Measurements from ENCODE around the gene SEC14L1. TPM values are rescaled to one million over a fixed set of nuclear protein-coding genes. Genes with fewer than 3 reads are reported as not detected.

Gene SEC14L1
- total and polyA plus RNA-seq, 2 donors from 2014 or later: 49.2 to 157 TPM

GRCh38 chr17:77118251-77118928 is 22.4 kb upstream of the SEC14L1 start:
- Histone ChIP-seq H3K4me1 (ENCODE audit: control insufficient read depth in 2 of 3, insufficient read depth in 2 of 3, low read depth in 1 of 3, low read length in 3 of 3) (peaks cover 0 to 29% (median 28%) of the 10 kb centered on the region in 3 donors), H3K4me3 (ENCODE audit: low read length in 3 of 3) (no peak overlapping the region), H3K27me3 (ENCODE audit: control insufficient read depth, insufficient read depth, low read length) (no peaks in the 10 kb centered on the region), H3K36me3 (ENCODE audit: control insufficient read depth in 2 of 3, insufficient read depth in 3 of 3, low read length in 3 of 3) (no peaks in the 10 kb centered on the region), H3K9me3 (ENCODE audit: control insufficient read depth in 2 of 3, insufficient read depth in 1 of 3, low read length in 3 of 3) (no peaks in the 10 kb centered on the region), H3K9ac (ENCODE audit: low read length in 3 of 3) (peak overlapping the region in 1 of 3 donors; percentile 30), H3K27ac (ENCODE audit: low read depth in 2 of 2, low read length in 2 of 2) (peak overlapping the region; percentile 72 to 77)
- no peak for TF ChIP-seq CTCF (IDR thresholded peaks at IDR 0.05; ENCODE audit: borderline replicate concordance, extremely low read depth, insufficient read depth)
- DNase-seq (peak in 2 of 5 donors; percentile 30 to 43), FAIRE-seq (no peak)
- intact Hi-C loops (cut with DNase I): no loop called here

DNA sequence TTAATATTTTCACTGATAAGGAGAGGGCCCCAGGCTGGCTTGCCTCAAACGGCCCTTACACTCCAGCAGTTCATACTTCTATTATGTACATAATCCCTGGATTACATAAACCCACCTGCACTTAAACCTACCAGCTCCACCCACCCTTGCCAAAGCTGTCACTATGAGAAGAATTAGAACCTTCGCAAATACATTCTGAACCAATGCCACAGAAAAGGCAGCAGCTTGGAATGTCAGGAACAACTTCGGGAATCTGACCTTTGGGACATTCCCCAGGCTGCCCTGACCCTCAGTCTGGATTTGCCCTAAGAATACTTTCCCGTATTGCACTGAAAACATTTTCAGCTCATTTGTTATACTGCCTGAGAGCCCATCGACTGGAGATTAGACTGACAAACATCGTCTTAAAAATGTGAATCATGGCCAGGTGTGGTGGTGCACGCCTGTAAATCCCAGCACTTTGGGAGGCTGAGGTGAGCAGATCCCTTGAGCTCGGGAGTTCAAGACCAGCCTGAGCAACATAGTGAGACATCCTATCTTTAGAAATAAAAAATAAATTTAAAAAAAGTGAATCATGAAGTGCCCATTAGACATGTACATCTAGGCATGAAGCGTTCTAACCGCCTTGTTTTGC is 21.0 kb upstream of the SEC14L1 start:
- intact Hi-C loops (cut with DNase I): no loop called here
- Histone ChIP-seq H3K9me3 (ENCODE audit: control insufficient read depth in 2 of 3, insufficient read depth in 1 of 3, low read length in 3 of 3) (no peaks in the 10 kb centered on the region), H3K27me3 (ENCODE audit: control insufficient read depth, insufficient read depth, low read length) (no peaks in the 10 kb centered on the region), H3K4me3 (ENCODE audit: low read length in 3 of 3) (no peak overlapping the region), H3K9ac (ENCODE audit: low read length in 3 of 3) (no peak overlapping the region), H3K36me3 (ENCODE audit: control insufficient read depth in 2 of 3, insufficient read depth in 3 of 3, low read length in 3 of 3) (no peaks in the 10 kb centered on the region), H3K4me1 (ENCODE audit: control insufficient read depth in 2 of 3, insufficient read depth in 2 of 3, low read depth in 1 of 3, low read length in 3 of 3) (peaks cover 4 to 29% (median 26%) of the 10 kb centered on the region in 3 donors), H3K27ac (ENCODE audit: low read depth in 2 of 2, low read length in 2 of 2) (peak overlapping the region; percentile 53 to 72)
- TF ChIP-seq CTCF (IDR thresholded peaks at IDR 0.05; ENCODE audit: borderline replicate concordance, extremely low read depth, insufficient read depth): no peak
- DNase-seq (peak in 1 of 5 donors; percentile 22), FAIRE-seq (no peak)

DNA sequence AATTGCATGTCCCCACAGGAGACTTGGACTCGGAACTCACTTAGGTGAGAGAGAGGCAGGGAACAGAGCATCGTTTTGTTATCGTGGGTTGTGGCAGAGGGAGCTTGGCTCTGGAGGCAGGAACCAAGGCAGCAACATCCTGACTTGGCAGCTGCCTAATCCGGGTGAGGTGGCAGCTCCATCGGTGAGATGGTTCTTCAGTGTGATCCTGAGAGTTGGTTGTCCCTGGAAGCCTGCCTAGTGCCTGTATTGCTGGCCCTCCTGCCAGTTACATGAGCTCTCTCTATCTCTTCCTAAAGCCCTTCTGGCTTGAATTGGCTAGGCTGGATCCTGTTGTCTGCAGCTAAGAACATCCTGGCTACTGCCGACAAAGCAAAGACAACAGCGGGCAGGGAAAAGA is 19.9 kb upstream of the SEC14L1 start:
- peaks cover 4 to 29% (median 24%) of the 10 kb centered on the region in 3 donors for H3K4me1 ChIP-seq (ENCODE audit: control insufficient read depth in 2 of 3, insufficient read depth in 2 of 3, low read depth in 1 of 3, low read length in 3 of 3)
- no peak for TF ChIP-seq CTCF (IDR thresholded peaks at IDR 0.05; ENCODE audit: borderline replicate concordance, extremely low read depth, insufficient read depth)
- H3K36me3 ChIP-seq (ENCODE audit: control insufficient read depth in 2 of 3, insufficient read depth in 3 of 3, low read length in 3 of 3): no peaks in the 10 kb centered on the region
- H3K9me3 ChIP-seq (ENCODE audit: control insufficient read depth in 2 of 3, insufficient read depth in 1 of 3, low read length in 3 of 3): no peaks in the 10 kb centered on the region
- H3K27ac ChIP-seq (ENCODE audit: low read depth in 2 of 2, low read length in 2 of 2): peak overlapping the region; percentile 29 to 60
- FAIRE-seq: no peak
- H3K4me3 ChIP-seq (ENCODE audit: low read length in 3 of 3): no peak overlapping the region
- no peak overlapping the region for H3K9ac ChIP-seq (ENCODE audit: low read length in 3 of 3)
- intact Hi-C loops (cut with DNase I): no loop called here
- H3K27me3 ChIP-seq (ENCODE audit: control insufficient read depth, insufficient read depth, low read length): no peaks in the 10 kb centered on the region
- DNase-seq: no peak

All from kidney (tissue), 14 donors.